ENCODE measurements around the gene TRIM2. TPM values are rescaled to one million over a fixed set of nuclear protein-coding genes. Genes with fewer than 3 reads are reported as not detected.
A peak's percentile ranks its signal among the peaks of the same experiment; 100 is the strongest.

TRIM2 gene
- total RNA-seq, result 1 to 10 TPM in 1 of 2 experiments, under 1 TPM in 1; 0.63 to 1.4 TPM

DNA sequence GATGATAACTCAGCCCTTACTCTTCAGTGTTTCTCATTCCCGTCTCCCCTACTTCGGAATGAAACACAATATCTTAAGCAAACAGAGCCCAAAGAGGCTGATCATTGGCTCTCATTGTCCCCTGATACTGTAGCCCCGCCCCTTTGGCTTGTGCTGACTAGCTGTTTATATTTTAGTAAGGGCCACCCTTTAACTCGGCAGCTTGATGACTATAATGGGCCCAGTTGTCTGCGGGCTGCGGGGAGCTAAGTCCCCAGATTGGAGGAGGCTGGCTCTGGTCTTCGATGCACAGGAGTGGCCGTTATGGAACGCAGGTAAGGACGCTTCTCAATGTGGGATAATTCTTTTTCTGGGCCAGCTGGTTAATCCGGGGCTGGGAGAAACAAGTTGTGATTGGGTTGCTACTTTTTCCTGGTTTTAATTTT is at the start of gene TRIM2:
Gene TRIM2, plus strand, starts transcription at position 197 of the 425 bp plus-strand sequence. Its CDS starts 88 bp downstream, at position 285.
- Mint-ChIP-seq H3K4me3 (peak within 1 kb of the TSS; percentile 28), H3K4me1 (ENCODE audit: low read depth) (peaks cover 31% of the 10 kb centered on the region), H3K36me3 (ENCODE audit: low read depth) (no peaks in the 10 kb centered on the region), H3K27me3 (peaks cover 10% of the 10 kb centered on the region), H3K9me3 (no peaks in the 10 kb centered on the region), H3K27ac (peak within 1 kb of the TSS; percentile 58)
- no peak for ATAC-seq
- POLR2A ChIA-PET, result interaction anchor here (1.0 kb wide), 1 partner anchor 44 kb away, joined by 3 read pairs; no protein-coding TSS in a partner anchor
- peak; percentile 10 for DNase-seq
- intact Hi-C loops (cut with micrococcal nuclease), result no loop called here
- CTCF ChIA-PET, result interaction anchor here (0.9 to 1.7 kb wide), 2 partner anchors 19 to 61 kb away, joined by 4 read pairs; no protein-coding TSS in a partner anchor
- TF ChIP-seq, protein P1, sequence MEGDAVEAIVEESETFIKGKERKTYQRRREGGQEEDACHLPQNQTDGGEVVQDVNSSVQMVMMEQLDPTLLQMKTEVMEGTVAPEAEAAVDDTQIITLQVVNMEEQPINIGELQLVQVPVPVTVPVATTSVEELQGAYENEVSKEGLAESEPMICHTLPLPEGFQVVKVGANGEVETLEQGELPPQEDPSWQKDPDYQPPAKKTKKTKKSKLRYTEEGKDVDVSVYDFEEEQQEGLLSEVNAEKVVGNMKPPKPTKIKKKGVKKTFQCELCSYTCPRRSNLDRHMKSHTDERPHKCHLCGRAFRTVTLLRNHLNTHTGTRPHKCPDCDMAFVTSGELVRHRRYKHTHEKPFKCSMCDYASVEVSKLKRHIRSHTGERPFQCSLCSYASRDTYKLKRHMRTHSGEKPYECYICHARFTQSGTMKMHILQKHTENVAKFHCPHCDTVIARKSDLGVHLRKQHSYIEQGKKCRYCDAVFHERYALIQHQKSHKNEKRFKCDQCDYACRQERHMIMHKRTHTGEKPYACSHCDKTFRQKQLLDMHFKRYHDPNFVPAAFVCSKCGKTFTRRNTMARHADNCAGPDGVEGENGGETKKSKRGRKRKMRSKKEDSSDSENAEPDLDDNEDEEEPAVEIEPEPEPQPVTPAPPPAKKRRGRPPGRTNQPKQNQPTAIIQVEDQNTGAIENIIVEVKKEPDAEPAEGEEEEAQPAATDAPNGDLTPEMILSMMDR (IDR thresholded peaks at IDR 0.05), result no peak

DNA sequence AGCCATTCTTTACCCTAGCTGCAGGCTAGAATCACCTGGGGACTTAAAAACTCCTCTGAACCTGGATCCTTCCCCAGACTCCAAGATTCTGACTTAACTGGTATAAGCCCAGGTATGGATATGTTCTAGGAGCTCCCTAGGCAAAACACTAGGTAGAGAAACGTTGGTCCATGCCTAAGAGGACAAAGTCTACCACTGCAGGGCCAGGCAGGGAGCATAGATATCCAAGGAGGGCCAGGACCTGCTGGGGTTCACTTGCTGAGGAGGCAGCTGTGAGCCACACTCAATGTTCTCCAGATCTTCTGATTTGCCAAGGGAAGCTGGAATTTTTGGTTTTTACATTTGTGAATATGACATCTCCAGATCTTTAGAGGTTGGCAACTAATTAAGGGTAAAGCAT is 48.6 kb upstream of the TRIM2 start:
- Mint-ChIP-seq H3K27ac (no peak overlapping the region), H3K9me3 (no peaks in the 10 kb centered on the region), H3K36me3 (ENCODE audit: low read depth) (no peaks in the 10 kb centered on the region), H3K27me3 (peaks cover 21% of the 10 kb centered on the region), H3K4me1 (ENCODE audit: low read depth) (peaks cover 60% of the 10 kb centered on the region), H3K4me3 (no peak overlapping the region)
- ChIA-PET CTCF (interaction anchor here (0.8 to 1.7 kb wide), 11 partner anchors 8 to 489 kb away, joined by 3 to 8 read pairs (median 3); partner anchors contain the start of gene ARFIP1), POLR2A (no interaction called here)
- TF ChIP-seq, protein P1 (IDR thresholded peaks at IDR 0.05), result no peak
- intact Hi-C loops (cut with micrococcal nuclease), result no loop called here
- ATAC-seq, result no peak
- no peak for DNase-seq

DNA sequence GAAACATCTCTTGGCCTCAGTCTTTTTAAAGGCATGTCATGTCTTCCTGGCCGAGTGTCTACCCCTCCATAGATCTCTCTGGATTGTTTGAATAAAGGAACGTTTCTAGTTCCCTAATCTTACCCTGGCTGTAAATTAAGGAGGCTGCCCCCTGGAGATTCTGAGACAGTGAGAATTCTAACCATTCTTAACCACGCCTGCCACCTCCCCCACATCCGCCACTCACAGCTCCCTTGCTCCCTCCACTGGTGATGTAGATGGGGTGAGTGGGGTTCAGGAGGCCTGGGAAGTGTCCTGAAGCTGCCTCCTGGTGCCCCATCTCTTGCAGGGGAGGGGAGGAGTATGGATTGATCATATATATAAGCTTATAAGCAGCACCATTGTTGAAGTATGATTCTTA is 48.0 kb upstream of the TRIM2 start:
- POLR2A ChIA-PET, result no interaction called here
- no peak for ATAC-seq

DNA sequence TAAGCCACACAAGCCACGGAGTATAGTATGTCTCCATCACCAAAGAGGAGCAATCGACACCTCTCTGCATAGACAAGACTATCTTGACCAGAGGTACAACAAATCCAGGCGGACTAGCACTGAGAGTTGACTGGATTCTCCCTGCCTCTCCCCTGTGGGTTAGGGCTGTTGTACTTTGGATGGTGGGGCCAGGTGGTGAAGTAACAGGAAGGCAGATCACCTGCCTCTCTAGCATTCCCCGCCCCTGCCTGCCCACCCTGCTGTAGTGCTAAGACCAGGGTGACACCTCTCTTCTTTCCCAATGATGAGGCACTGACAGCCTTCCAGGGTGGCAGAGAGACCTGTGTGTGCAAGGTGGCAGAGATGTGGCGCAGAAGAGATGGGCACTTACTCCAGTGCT is 47.5 kb upstream of the TRIM2 start:
- Mint-ChIP-seq H3K27ac (no peak overlapping the region), H3K9me3 (no peaks in the 10 kb centered on the region), H3K27me3 (peaks cover 23% of the 10 kb centered on the region), H3K4me3 (no peak overlapping the region), H3K36me3 (ENCODE audit: low read depth) (no peaks in the 10 kb centered on the region), H3K4me1 (ENCODE audit: low read depth) (peaks cover 56% of the 10 kb centered on the region)
- ChIA-PET CTCF (interaction anchor here (1.1 to 1.7 kb wide), 8 partner anchors 10 to 486 kb away, joined by 3 to 8 read pairs (median 4); partner anchors contain the start of gene ARFIP1), POLR2A (interaction anchor here (1.2 to 1.9 kb wide), 2 partner anchors 8 to 72 kb away, joined by 4 read pairs; no protein-coding TSS in a partner anchor)
- TF ChIP-seq, protein P1 (IDR thresholded peaks at IDR 0.05), result no peak
- intact Hi-C loops (cut with micrococcal nuclease), result no loop called here
- ATAC-seq, result no peak
- DNase-seq, result no peak

More for the DNA sequence above, 48.0 kb upstream of the TRIM2 start:
- TF ChIP-seq, protein P1 (IDR thresholded peaks at IDR 0.05), result peak; percentile 43
- Mint-ChIP-seq H3K27me3 (peaks cover 20% of the 10 kb centered on the region), H3K36me3 (ENCODE audit: low read depth) (no peaks in the 10 kb centered on the region), H3K9me3 (no peaks in the 10 kb centered on the region), H3K27ac (no peak overlapping the region), H3K4me3 (no peak overlapping the region), H3K4me1 (ENCODE audit: low read depth) (peaks cover 60% of the 10 kb centered on the region)
- intact Hi-C loops (cut with micrococcal nuclease), result no loop called here
- peak; percentile 62 for DNase-seq
- CTCF ChIA-PET, result interaction anchor here (0.8 to 1.7 kb wide), 12 partner anchors 9 to 488 kb away, joined by 3 to 8 read pairs (median 4); partner anchors contain the start of gene ARFIP1

DNA sequence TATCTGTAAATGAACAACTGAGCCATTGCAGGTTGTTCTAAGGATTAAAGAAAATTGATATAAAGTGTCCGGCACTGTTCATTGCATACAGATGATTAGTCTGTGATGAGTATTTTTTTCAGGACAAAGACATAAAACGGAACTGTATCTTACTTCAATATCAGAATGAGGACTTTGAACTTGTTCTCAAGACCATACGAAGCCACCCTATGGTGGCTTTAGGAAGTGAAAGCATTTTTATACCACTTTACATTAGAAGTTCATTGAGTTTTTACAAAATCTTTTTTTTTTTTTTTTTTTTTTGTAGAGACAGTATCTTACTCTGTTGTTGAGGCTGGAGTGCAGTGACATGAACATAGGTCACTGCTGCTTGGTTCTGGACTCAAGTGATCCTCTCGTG is 45.2 kb upstream of the TRIM2 start:
- CTCF ChIA-PET, result interaction anchor here (1.0 to 3.6 kb wide), 7 partner anchors 8 to 484 kb away, joined by 3 to 15 read pairs (median 6); no protein-coding TSS in a partner anchor
- POLR2A ChIA-PET, result no interaction called here
- Mint-ChIP-seq H3K4me1 (ENCODE audit: low read depth) (peaks cover 41% of the 10 kb centered on the region), H3K27ac (no peak overlapping the region), H3K27me3 (peaks cover 23% of the 10 kb centered on the region), H3K36me3 (ENCODE audit: low read depth) (no peaks in the 10 kb centered on the region), H3K9me3 (no peaks in the 10 kb centered on the region), H3K4me3 (no peak overlapping the region)
- intact Hi-C loops (cut with micrococcal nuclease), result no loop called here
- ATAC-seq, result no peak
- TF ChIP-seq, protein P1 (IDR thresholded peaks at IDR 0.05), result peak; percentile 50
- DNase-seq, result no peak

Data from activated CD8-positive, alpha-beta T cell treated with anti-CD3 and anti-CD28 coated beads for 36 hours (primary cell).